C1 segment of cervical spinal cord (tissue), 14 donors: ENCODE data around the gene ZFP42.
"Not testable (repeated sequence)": the region's sequence is repeated elsewhere in the genome, so short reads cannot be mapped to it uniquely, and the experiment has no call there.

Experiments
- DNase-seq, 14 donors: peaks; one replicate each; lab custom pipeline; 2025; lab: John Stamatoyannopoulos, UW

Gene ZFP42

DNA sequence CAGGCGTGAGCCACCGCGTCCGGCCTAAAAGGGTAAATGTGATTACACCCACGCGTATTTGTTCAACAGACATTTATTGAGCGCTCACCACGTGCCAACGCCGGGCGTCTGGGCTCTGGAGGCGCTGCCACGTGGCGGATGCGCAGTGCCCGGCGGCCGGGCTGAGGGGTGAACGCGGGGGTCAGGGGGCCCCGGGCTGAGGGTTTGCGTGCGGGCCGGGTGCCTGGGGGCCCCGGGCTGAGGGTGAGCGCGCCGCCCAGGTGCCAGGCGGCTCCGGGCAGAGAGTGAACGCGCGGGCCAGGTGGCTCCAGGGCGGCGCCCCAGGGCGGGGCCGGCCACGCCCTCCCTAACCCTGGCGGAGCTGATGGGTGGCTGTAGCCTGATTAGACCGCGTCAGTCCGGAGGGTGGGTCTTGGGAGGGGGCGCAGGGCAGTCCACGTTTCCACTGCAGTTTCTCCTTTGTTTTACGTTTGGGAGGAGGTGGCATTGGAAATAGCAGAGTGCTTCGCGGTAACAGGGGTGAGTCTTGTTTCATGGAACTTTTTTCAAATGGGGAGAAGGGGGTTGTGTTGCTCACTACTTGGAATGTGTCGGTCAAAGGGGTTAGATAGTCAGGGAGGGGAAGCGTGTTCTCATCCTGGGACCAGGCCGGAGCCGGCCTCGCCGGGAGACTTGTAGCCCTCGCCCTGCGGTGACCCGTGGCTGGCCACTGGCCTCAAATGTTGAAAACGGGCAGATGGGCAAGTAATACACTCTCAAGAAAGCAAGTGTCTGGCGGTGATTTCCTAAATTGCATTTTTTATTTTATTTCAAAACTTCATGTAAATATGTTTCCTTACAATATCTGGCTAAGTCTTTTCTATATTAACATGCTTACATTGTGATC, at the start of gene ZFP42:
ZFP42 (plus strand) TSS at position 450 of the 886 bp plus-strand sequence. CDS start 7,037 bp downstream, outside the sequence.
- DNase-seq: no peak

GRCh38 chr4:187961171-187961570, 34.4 kb upstream of the ZFP42 start:
- DNase-seq: no peak

- DNase-seq: no peak
These were observed 33.6 kb upstream of the ZFP42 start for GRCh38 chr4:187961961-187962360.

DNA sequence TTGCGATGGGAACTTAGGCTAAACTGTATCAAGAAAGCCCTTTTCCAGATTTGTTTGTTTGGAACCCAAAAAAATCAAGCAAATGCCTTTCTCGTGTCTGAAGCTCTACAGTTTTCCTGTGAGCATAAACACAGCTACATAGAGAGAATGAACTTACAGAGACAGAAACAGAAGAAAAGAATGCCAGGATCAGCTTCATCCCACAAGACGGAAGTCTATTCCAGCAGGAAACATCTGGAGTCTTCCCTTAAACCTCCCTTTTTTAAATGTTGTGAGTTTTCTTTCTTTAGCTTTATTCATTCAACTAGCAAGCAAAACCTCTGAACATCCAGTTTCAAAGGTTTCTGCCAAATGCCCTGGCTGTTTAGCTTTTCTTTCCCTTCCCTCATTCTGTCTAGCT, 32.6 kb upstream of the ZFP42 start:
- no peak for DNase-seq

- DNase-seq: peak in 2 of 14 donors; percentile 13 to 24
These were observed 29.8 kb upstream of the ZFP42 start for GRCh38 chr4:187965726-187966125.

GRCh38 chr4:187972135-187972534, 23.4 kb upstream of the ZFP42 start:
- DNase-seq: no peak

DNA sequence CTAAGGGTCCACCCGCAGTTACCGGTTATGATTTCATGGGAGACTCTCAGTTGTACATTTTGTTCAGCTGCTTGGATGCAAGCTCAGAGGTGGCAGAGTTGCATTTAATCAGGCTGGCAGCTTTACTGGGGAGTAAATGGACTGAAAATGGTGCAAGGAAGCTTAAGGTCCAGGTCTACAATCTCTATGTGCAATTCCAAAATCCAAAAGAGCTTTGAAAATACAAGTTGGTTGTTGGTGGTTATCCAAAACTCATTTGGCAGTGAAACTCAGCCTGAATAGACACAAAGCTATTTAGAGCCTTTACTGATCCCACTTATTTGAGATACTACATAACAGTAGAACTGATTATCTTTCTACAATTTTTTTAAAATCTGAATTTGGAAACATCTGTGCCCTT, 11.8 kb upstream of the ZFP42 start:
- DNase-seq: no peak

GRCh38 chr4:187992971-187993370, 2.6 kb upstream of the ZFP42 start:
- no peak for DNase-seq

DNA sequence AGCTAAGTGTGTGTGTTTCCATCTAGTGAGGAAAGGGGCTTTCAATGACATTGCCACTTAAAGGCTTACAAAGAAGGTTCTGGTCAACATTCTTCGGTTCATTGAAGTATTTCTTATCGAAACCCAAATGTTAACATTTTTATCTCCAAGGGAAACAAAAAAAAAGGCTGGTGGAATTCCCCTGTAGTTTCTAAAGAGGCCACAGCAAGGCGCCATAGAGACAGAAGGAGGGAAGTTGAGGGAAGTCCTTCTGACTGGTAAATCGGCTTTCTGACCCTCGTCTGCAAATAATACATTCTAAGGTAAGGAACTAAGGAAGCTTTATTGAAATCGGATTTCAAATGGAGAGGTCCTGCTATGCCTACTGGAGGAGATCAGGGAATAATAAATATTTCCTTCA, 1.7 kb upstream of the ZFP42 start:
- DNase-seq: no peak

GRCh38 chr4:187996502-187997177, 1.1 kb downstream of the ZFP42 start:
- DNase-seq: no peak

DNA sequence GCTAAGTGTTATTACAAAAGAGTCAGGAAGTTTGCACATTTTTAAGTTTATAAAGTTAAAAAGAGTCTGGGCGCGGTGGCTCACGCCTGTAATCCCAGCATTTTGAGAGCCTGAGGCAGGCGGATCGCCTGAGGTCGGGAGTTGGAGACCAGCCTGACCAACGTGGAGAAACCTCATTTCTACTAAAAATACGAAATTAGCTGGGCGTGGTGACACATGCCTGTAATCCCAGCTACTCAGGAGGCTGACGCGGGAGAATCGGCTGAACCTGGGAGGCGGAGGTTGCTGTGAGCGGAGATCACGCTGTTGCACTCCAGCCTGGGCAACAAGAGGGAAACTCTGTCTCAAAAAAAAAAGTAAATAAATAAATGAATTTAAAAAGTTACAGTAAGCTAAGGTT, 2.4 kb downstream of the ZFP42 start:
- DNase-seq: not testable (repeated sequence)

- DNase-seq: no peak
These were observed 3.9 kb downstream of the ZFP42 start for GRCh38 chr4:187999406-187999932.

DNA sequence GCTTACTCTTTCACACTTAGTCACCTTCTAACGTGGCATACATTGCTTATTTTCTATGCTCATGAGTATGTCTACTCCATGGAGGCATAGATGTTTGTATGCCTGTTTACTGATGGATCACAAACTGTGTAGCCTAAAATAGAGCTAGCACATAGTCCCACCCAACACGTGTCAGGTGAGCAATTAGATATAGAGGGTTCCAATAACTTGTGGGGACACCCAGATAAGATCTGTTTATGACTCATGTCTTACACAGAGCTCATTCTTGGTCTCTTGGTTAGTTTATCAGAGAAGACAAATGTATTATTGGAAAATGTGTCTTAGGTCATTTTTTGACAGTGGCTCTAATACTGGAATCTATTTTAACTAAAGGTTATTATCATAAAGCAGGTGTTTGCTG, 6.8 kb downstream of the ZFP42 start:
- DNase-seq: no peak

- DNase-seq: no peak
These were observed 7.2 kb downstream of the ZFP42 start for GRCh38 chr4:188002751-188003150.

- no peak for DNase-seq
These were observed 10.0 kb downstream of the ZFP42 start for GRCh38 chr4:188005561-188005960.

DNA sequence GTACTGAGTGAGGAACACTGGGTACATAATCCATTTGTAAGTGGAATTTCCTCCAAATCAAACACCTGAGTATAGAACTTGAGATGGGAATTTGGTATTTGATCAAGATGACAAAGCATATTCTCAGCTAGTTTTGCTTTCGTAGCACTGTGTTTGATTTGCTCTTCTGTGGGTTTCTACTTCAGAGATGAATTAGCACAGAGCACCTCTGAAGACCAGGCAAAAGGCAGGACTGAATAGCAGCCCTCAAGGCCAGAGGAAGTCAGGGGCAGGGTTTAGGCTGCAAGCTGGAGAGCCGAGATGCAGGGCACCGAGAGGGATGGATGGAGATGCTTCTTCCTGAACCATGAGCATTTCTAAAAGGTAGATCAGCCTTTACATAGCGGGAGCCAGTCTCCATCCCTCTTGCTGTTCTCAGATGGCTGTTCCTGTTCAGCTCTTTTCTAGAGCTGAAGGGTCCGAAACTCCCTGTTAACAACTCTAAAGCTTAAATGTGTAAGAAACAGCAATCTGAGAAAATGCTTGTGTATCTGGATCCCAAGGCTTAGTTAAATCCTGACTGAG, 10.8 kb downstream of the ZFP42 start:
- no peak for DNase-seq

GRCh38 chr4:188008377-188008776, 12.8 kb downstream of the ZFP42 start:
- no peak for DNase-seq

- DNase-seq: no peak
These were observed 16.9 kb downstream of the ZFP42 start for GRCh38 chr4:188012426-188012945.

DNA sequence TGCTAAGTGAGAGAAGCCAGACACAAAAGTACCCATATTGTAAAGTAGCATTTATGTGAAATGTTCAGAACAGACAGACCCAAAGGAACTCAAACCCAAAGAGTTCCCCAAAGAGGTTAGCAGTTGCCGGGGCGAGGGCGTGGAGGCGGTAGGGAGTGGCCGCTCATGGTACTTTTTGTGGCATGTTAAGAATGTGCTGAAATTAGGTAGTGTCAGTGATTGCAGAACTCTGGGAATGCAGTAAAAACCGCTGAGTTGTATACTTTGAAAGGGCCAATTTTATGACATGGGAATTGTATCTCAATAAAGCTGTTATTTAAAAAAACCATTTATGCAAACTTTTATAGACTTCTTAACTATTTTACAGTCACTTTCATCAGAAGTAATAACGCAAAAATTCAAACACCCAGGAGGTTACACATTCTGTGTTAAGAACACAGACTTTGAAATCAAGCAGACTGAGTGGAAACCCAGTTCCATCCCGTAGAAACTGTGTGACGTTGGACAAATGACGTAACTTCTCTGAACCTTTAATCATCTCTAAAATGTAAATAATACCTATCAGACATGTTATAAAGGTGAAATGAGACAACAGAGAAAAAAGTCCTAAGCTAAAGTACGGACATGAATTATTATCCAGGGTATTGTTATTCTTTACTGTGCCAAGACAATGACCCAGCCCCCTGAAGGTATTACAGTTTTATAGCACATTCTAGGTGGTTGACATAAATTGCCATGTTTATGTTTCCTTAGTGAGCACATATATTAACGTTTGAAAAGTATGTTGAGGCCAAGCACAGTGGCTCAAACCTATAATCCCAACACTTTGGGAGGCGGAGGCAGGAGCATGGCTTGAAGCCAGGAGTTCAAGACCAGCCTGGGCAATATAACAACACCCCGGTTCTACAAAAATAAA, 19.7 kb downstream of the ZFP42 start:
- DNase-seq: no peak

DNA sequence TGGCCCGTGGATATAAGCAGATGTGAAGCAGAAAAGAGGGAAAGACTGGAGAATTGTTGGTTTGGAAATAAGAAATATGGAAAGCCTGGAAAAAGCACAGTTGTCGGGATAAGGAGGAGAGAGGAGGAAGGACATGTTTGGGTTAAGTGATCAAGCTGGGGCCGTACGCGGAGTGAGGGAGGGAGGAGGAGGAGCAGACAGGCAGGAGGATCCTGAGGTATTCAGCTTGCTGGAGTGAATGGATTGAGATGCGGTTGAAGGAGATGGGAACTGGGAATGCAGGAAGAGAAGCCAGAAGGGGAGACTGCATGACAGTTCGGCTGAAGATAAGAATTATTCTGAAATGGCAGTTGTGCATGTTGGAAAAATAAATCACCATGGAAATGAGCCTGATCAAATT, 21.2 kb downstream of the ZFP42 start:
- no peak for DNase-seq

DNA sequence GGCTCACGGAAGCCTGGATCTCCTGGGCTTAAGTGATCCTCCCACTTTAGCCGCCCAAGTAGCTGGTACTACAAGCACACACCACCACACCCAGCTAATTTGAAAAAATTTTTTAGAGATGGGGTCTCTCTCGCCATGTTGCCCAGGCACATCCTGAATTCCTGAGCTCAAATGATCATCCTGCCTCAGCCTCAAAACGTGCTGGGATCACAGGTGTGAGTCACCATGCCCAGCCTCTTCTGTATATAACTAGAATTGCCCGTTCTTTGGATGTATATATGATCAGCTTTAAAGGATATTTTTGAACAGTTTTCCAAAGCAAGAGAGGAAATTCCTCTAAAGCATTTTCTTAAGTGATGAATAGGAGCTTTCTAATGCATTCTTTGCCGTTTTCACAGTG, 22.7 kb downstream of the ZFP42 start:
- no peak for DNase-seq
